Lower lobe of right lung (tissue), 2 donors: ENCODE measurements around the gene FAM117A. TPM values are rescaled to one million over a fixed set of nuclear protein-coding genes. Genes with fewer than 3 reads are reported as not detected.
A peak's percentile ranks its signal among the peaks of the same experiment; 100 is the strongest.

ENCODE experiments used
- ATAC-seq, 2 donors: fragments of 200-7000 bp; cut with Tn5 transposase; one replicate each; pipeline ENCODE4 v1.9.1; 2020 to 2022; ENCODE audit warnings: mild to moderate bottlenecking in 2 of 2, moderate library complexity in 2 of 2
- DNase-seq: peaks from one replicate; pipeline ENCODE4 v3.0.0-alpha.2; 2020
- H3K27ac ChIP-seq: fragments of 200-600 bp; one replicate; pipeline ENCODE4 v1.8.0; 2022
- H3K27me3 ChIP-seq: fragments of 200-600 bp; one replicate; pipeline ENCODE4 v1.8.0; 2022; ENCODE audit warnings: low read depth
- H3K36me3 ChIP-seq: fragments of 200-600 bp; one replicate; pipeline ENCODE4 v1.8.0; 2022; ENCODE audit warnings: mild to moderate bottlenecking
- H3K4me1 ChIP-seq: fragments of 200-600 bp; one replicate; pipeline ENCODE4 v1.8.0; 2022
- H3K4me3 ChIP-seq: fragments of 200-600 bp; one replicate; pipeline ENCODE4 v1.8.0; 2022; ENCODE audit warnings: mild to moderate bottlenecking
- H3K9me3 ChIP-seq: fragments of 200-600 bp; one replicate; pipeline ENCODE4 v1.8.0; 2022
- intact Hi-C: fragments of 100-400 bp; cut with DNase I; formaldehyde crosslinking; loops from one replicate; pipeline ENCODE4 v1.11.0; 2022
- total RNA-seq: library from RNA; stranded (reverse); fragmentation: NEBNext Ultra II Directional; extraction: Animal tissue kit (Norgen Biotek cat#: 25700); gene quantifications from one replicate; pipeline ENCODE4 v1.2.1, GENCODE V29; 2021
- TF ChIP-seq, protein P1 (sequence below): fragments of 200-600 bp; IDR thresholded peaks from one replicate; pipeline ENCODE4 v1.8.0; 2022; ENCODE audit warnings: antibody characterized with exemption, mild to moderate bottlenecking
- donor health status: DM: no; HTN: yes; CAD: no; lungs with severe emphysema.

The FAM117A gene
- total RNA-seq, 1 donor from 2014 or later, result 16.4 TPM

DNA sequence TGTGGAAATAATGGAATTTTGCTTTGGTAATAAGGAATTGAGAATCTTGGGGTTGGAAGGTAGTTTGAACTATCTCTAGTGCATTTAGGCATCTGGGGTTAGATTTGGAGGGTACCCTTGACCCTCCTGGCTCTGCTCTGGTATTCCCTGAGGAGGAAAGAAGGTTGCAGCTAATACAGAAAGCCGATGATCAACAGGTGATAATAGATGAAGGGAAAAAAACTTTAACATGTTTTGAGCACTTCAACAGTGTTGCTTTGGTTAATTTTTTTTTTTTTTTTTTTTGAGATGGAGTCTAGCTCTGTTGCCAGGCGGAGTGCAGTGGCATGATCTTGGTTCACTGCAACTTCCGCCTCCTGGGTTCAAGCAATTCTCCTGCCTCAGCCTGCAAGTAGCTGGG lies 29.4 kb upstream of the FAM117A start:
- ATAC-seq (no peak), DNase-seq (no peak)
- intact Hi-C loops, result no loop called here
- Histone ChIP-seq H3K4me3 (no peak overlapping the region), H3K36me3 (peaks cover 85% of the 10 kb centered on the region), H3K27ac (no peak overlapping the region), H3K9me3 (no peaks in the 10 kb centered on the region), H3K27me3 (no peaks in the 10 kb centered on the region), H3K4me1 (peaks cover 50% of the 10 kb centered on the region)
- TF ChIP-seq, protein P1, sequence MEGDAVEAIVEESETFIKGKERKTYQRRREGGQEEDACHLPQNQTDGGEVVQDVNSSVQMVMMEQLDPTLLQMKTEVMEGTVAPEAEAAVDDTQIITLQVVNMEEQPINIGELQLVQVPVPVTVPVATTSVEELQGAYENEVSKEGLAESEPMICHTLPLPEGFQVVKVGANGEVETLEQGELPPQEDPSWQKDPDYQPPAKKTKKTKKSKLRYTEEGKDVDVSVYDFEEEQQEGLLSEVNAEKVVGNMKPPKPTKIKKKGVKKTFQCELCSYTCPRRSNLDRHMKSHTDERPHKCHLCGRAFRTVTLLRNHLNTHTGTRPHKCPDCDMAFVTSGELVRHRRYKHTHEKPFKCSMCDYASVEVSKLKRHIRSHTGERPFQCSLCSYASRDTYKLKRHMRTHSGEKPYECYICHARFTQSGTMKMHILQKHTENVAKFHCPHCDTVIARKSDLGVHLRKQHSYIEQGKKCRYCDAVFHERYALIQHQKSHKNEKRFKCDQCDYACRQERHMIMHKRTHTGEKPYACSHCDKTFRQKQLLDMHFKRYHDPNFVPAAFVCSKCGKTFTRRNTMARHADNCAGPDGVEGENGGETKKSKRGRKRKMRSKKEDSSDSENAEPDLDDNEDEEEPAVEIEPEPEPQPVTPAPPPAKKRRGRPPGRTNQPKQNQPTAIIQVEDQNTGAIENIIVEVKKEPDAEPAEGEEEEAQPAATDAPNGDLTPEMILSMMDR, result no peak

DNA sequence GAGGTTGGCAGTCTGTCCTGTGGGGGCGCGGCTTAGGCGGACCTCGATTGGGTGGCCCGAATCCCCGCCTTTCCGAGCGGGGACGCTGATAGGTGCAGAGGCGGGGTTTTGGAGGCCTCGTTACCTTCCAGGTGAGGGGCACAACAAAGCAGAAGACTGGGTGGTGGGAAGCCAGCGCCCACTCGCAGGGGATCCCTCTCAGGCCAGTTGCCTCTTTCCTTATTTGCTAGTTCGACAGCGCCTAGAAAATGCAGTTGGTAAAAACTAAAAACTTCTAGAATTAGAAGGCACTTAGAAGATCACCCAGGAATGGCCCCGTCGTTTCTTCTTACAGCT lies 25.3 kb upstream of the FAM117A start:
- no peak for DNase-seq
- TF ChIP-seq, protein P1, result no peak
- Histone ChIP-seq H3K4me3 (peak overlapping the region; percentile 97), H3K27me3 (no peaks in the 10 kb centered on the region), H3K9me3 (no peaks in the 10 kb centered on the region), H3K36me3 (peaks cover 44% of the 10 kb centered on the region), H3K4me1 (peaks cover 44% of the 10 kb centered on the region), H3K27ac (no peak overlapping the region)
- ATAC-seq, result no peak
- intact Hi-C loops, result no loop called here

GRCh38 chr17:49788478-49789242 lies 24.7 kb upstream of the FAM117A start, which contains the start of gene KAT7:
TSS of gene KAT7 (plus strand) at chr17:49788681. CDS start at chr17:49788835, 154 bp downstream.
- Histone ChIP-seq H3K4me1 (peaks cover 44% of the 10 kb centered on the region), H3K36me3 (peaks cover 38% of the 10 kb centered on the region), H3K4me3 (peak within 1 kb of the TSS; percentile 97), H3K9me3 (no peaks in the 10 kb centered on the region), H3K27me3 (no peaks in the 10 kb centered on the region), H3K27ac (peak within 1 kb of the TSS; percentile 100)
- TF ChIP-seq, protein P1, result no peak
- peak; percentile 99 for DNase-seq
- ATAC-seq, result peak; percentile 97 to 98
- intact Hi-C loops, result no loop called here

DNA sequence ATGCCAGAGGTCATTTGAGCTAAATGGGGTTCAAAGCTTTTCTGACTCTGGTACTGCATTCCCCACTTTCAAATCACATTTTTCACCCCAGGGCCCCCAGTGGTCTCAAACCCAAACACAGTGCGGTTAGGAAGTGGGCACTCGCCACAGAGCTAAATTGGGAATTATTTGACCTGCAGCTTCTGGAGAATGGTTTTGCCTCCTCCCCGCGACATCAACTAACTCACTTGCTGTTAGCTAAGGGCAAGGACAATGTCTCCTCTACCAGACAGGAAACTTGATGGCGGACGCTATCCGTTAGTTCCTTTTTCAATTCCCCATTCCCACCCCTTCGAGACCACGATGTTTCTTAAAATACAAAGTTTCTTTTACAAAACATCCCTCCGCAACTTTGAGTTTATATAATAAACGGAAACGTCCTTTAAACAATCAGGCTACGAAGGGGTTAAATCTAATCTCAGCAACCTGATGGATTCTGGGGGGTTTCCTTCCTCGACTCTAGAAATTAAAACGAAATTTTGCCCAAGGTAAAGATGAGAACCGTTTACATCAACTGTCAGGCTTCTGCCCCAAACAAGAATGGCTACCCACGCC lies 24.1 kb upstream of the FAM117A start:
- Histone ChIP-seq H3K4me1 (peaks cover 43% of the 10 kb centered on the region), H3K27me3 (no peaks in the 10 kb centered on the region), H3K9me3 (no peaks in the 10 kb centered on the region), H3K27ac (peak overlapping the region; percentile 100), H3K36me3 (peaks cover 31% of the 10 kb centered on the region), H3K4me3 (peak overlapping the region; percentile 97)
- TF ChIP-seq, protein P1, result no peak
- ATAC-seq (no peak), DNase-seq (no peak)
- intact Hi-C loops, result no loop called here

DNA sequence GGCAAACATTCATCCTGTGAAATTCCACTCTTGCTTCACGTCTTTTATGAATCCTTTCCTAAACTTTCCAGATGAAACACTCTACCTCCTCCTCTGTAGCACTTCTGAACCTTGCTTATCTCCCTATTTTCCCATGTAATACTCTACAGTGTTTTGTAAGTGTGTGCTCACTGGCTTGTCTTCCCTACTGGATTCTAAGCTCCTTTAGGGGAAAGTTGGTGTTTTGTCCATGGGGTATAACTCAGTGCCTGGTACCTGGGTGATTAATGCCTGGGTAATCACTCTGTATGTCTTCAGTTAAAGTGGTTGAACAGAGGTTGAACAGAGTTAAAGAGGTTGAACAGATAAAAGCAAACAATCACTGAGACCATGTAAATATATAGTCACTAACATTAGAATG lies 20.7 kb upstream of the FAM117A start:
- Histone ChIP-seq H3K4me1 (peaks cover 16% of the 10 kb centered on the region), H3K36me3 (no peaks in the 10 kb centered on the region), H3K9me3 (no peaks in the 10 kb centered on the region), H3K4me3 (no peak overlapping the region), H3K27ac (no peak overlapping the region), H3K27me3 (no peaks in the 10 kb centered on the region)
- DNase-seq (no peak), ATAC-seq (no peak)
- intact Hi-C loops, result no loop called here
- TF ChIP-seq, protein P1, result no peak
